GM12874 (cell line): ENCODE measurements around the gene HLX.
A peak's percentile ranks its signal among the peaks of the same experiment; 100 is the strongest.

Source experiments
- CTCF ChIP-seq: IDR thresholded peaks from 2 replicates; pipeline ENCODE4 v1.5.1; 2011; ENCODE audit warnings: low read depth, mild to moderate bottlenecking, control low read depth, low read length, moderate library complexity; ENCODE audit not compliant: insufficient read depth

The HLX gene

GRCh38 chr1:220852408-220852807, 26.8 kb upstream of the HLX start:
- TF ChIP-seq CTCF: no peak

- TF ChIP-seq CTCF: no peak
Observed at GRCh38 chr1:220872296-220872695, 6.9 kb upstream of the HLX start.

DNA sequence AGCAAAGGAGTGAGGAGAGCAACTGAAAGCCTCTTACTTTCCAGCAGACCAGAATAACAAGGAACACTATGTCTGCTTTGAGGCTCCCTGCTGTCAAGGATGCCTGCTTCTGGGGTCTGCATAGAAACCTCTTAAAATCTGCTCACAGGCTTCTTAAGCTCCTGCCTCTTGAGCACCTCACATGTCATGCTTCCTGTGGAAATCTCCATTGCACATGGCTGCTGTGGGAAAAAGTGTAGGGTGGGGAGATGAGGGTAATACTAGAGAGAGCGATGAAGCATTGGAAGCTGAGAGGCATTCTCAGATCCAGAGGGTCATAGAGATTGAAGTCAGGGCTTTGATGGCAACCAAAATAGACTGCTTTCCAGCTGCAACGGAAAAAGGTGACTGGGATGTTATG, 6.2 kb upstream of the HLX start:
- no peak for TF ChIP-seq CTCF

GRCh38 chr1:220873868-220874655, 5.2 kb upstream of the HLX start:
- peak; percentile 58 for TF ChIP-seq CTCF

DNA sequence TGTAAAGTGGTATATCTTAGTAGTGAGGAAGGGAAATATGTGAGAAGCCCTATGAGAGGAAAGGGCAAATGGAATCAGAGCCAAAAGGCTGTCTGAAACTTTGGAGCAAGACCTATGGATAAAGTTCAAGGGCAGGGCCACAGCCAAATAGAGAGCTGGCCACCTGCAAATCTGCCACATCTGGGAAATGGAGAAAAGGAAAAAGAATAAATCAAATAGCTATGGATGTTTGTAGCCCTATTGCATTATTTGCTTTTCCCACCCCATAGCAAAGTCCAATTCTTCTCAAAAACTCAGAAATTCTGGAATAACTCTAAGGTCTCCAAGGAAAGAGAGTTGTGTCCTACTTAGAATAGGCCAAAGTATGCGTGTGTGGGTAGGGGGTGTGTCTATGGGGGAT, 4.0 kb upstream of the HLX start:
- no peak for TF ChIP-seq CTCF

DNA sequence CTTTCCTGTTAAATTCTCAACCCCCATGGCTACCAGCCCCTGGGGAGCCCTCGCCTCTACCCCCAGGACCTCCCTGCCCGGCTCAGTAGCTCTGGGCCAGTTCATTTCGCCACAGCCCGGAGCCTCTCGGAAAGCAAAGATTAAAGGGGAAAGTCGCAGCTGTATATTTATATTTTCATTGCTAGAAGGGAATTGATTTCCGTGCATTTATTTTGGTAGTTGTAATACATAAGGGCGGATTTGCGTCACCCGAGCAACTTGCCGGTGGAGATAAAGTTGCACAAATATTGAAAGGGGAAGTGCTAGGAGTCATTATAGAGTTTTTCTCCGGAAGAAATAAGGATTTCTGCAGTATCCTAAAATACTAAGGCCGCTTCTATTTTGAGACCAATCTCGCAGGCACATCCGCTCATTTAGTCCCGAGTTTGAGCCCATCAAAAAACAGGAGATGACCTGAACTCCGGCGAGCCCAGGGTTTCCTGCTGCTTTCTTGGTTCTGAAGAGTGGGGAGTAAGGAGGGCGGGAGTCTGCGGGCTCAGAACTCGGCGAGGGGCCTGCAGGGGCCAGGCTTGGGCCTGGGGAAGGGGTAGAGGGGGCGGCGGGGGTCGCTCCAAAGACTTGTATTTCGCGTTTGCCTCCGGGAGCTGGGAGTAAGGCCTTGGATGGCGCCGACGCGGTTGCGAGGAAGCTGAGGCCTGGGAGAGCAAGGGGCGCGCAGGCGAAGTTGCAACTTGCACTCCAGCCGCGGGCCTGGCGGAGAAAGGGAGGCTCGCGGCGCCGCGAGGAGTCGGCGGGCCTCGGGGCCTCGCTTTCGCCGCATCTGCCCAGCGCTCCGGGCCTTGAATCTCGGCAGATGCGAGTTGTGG, 2.5 kb upstream of the HLX start:
- TF ChIP-seq CTCF: no peak

DNA sequence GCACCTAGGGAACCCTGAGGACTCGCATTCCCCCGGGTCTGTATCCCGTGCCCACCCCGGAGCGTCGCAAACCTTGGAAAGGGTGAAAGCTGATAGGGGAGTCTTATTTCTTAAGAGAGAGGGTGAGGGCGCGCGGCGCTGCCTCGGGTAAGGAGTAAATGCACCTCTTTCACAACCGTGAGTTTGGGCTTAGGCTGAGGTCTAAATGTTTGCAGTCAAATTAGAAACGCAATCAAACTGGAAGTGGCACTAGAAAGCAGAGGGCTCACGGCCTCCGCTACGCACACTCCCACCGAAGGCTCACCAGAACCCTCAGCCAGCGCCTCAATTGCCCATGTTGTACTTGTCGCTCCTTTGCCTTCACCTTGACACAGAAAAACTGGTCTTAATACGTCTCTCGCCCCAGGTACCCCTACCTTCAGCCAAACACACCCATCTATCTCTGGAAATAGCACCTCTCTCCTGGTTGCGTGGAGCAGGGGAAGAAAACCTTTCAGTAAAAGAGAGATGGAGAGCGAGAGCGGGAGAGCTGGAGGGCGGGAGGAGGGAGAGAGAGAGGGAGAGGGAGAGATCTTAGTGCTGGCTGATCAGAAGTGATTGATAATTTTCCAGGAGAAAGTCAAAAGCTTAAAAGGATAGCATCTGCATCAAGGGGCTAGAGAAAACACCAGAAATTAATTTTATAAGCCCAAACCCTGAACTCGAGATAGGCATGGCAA, 1.7 kb upstream of the HLX start:
- TF ChIP-seq CTCF: no peak
